Effector memory CD4-positive, alpha-beta T cell (primary cell): ENCODE results near the gene ATXN1.
A peak's percentile ranks its signal among the peaks of the same experiment; 100 is the strongest.

Source experiments
- DNase-seq, 3 donors: peaks; one replicate each; pipeline ENCODE4 v3.0.0-alpha.2; 2020
- H3K27ac ChIP-seq: 2 replicates; pipeline ENCODE4 v1.7.0; 2013; ENCODE audit warnings: mild to moderate bottlenecking, low read length, moderate library complexity; ENCODE audit not compliant: insufficient read depth, poor library complexity, severe bottlenecking
- H3K27me3 ChIP-seq: replicated peaks from 2 replicates; pipeline ENCODE4 v1.7.0; 2013; ENCODE audit warnings: mild to moderate bottlenecking, low read length; ENCODE audit not compliant: insufficient read depth, control insufficient read depth, poor library complexity, severe bottlenecking
- H3K36me3 ChIP-seq: 2 replicates; pipeline ENCODE4 v1.7.0; 2013; ENCODE audit warnings: mild to moderate bottlenecking, low read length, moderate library complexity; ENCODE audit not compliant: control insufficient read depth, insufficient read depth
- H3K4me1 ChIP-seq: 2 replicates; pipeline ENCODE4 v1.7.0; 2013; ENCODE audit warnings: low read length, mild to moderate bottlenecking; ENCODE audit not compliant: control insufficient read depth, insufficient read depth, poor library complexity, severe bottlenecking
- H3K4me3 ChIP-seq: 2 replicates; pipeline ENCODE4 v1.7.0; 2013; ENCODE audit warnings: low read length, low read depth, mild to moderate bottlenecking; ENCODE audit not compliant: insufficient read depth, poor library complexity, severe bottlenecking
- H3K9me3 ChIP-seq: 2 replicates; pipeline ENCODE4 v1.7.0; 2013; ENCODE audit warnings: mild to moderate bottlenecking, low read length, moderate library complexity; ENCODE audit not compliant: control insufficient read depth

The ATXN1 gene

GRCh38 chr6:16334671-16335070 lies 426.6 kb downstream of the ATXN1 start:
- H3K9me3 ChIP-seq: no peaks in the 10 kb centered on the region
- H3K27me3 ChIP-seq: no peaks in the 10 kb centered on the region
- no peaks in the 10 kb centered on the region for H3K36me3 ChIP-seq
- no peak overlapping the region for H3K4me3 ChIP-seq
- H3K27ac ChIP-seq: no peak overlapping the region
- DNase-seq: no peak
- peaks cover 10% of the 10 kb centered on the region for H3K4me1 ChIP-seq

GRCh38 chr6:16333580-16333979 lies 427.7 kb downstream of the ATXN1 start:
- Histone ChIP-seq H3K36me3 (no peaks in the 10 kb centered on the region), H3K4me1 (peaks cover 10% of the 10 kb centered on the region), H3K27ac (no peak overlapping the region), H3K4me3 (no peak overlapping the region), H3K9me3 (no peaks in the 10 kb centered on the region), H3K27me3 (no peaks in the 10 kb centered on the region)
- DNase-seq: no peak

- peak; percentile 61 to 71 (median 67) for DNase-seq
- peaks cover 8% of the 10 kb centered on the region for H3K36me3 ChIP-seq
- no peaks in the 10 kb centered on the region for H3K9me3 ChIP-seq
- no peak overlapping the region for H3K4me3 ChIP-seq
- no peaks in the 10 kb centered on the region for H3K27me3 ChIP-seq
- H3K4me1 ChIP-seq: peaks cover 10% of the 10 kb centered on the region
- H3K27ac ChIP-seq: peak overlapping the region; percentile 55
These were observed 429.1 kb downstream of the ATXN1 start for GRCh38 chr6:16332175-16332542.

- Histone ChIP-seq H3K36me3 (peaks cover 13% of the 10 kb centered on the region), H3K9me3 (no peaks in the 10 kb centered on the region), H3K27me3 (no peaks in the 10 kb centered on the region), H3K4me1 (peaks cover 10% of the 10 kb centered on the region), H3K4me3 (no peak overlapping the region), H3K27ac (peak overlapping the region; percentile 55)
- peak; percentile 25 to 48 (median 36) for DNase-seq
These were observed 429.7 kb downstream of the ATXN1 start for GRCh38 chr6:16331384-16332174.

- H3K36me3 ChIP-seq: peaks cover 21% of the 10 kb centered on the region
- H3K4me3 ChIP-seq: no peak overlapping the region
- no peaks in the 10 kb centered on the region for H3K27me3 ChIP-seq
- no peak overlapping the region for H3K27ac ChIP-seq
- H3K9me3 ChIP-seq: no peaks in the 10 kb centered on the region
- H3K4me1 ChIP-seq: peaks cover 16% of the 10 kb centered on the region
- no peak for DNase-seq
These were observed 432.0 kb downstream of the ATXN1 start for GRCh38 chr6:16329233-16329632.

GRCh38 chr6:16327777-16328325 lies 433.4 kb downstream of the ATXN1 start:
- H3K36me3 ChIP-seq: peaks cover 21% of the 10 kb centered on the region
- H3K27me3 ChIP-seq: no peaks in the 10 kb centered on the region
- H3K4me1 ChIP-seq: peaks cover 28% of the 10 kb centered on the region
- H3K9me3 ChIP-seq: no peaks in the 10 kb centered on the region
- H3K27ac ChIP-seq: no peak overlapping the region
- no peak overlapping the region for H3K4me3 ChIP-seq
- DNase-seq: no peak

- Histone ChIP-seq H3K9me3 (no peaks in the 10 kb centered on the region), H3K27ac (no peak overlapping the region), H3K4me3 (no peak overlapping the region), H3K36me3 (peaks cover 21% of the 10 kb centered on the region), H3K27me3 (no peaks in the 10 kb centered on the region), H3K4me1 (peaks cover 35% of the 10 kb centered on the region)
- DNase-seq: no peak
These were observed 434.1 kb downstream of the ATXN1 start for GRCh38 chr6:16326971-16327776.

GRCh38 chr6:16326531-16326930 lies 434.7 kb downstream of the ATXN1 start:
- no peak for DNase-seq
- H3K4me3 ChIP-seq: no peak overlapping the region
- H3K4me1 ChIP-seq: peaks cover 36% of the 10 kb centered on the region
- H3K27me3 ChIP-seq: no peaks in the 10 kb centered on the region
- no peak overlapping the region for H3K27ac ChIP-seq
- H3K36me3 ChIP-seq: peaks cover 24% of the 10 kb centered on the region
- H3K9me3 ChIP-seq: no peaks in the 10 kb centered on the region

- H3K9me3 ChIP-seq: no peaks in the 10 kb centered on the region
- DNase-seq: no peak
- H3K27ac ChIP-seq: peak overlapping the region; percentile 89
- peaks cover 25% of the 10 kb centered on the region for H3K36me3 ChIP-seq
- H3K27me3 ChIP-seq: no peaks in the 10 kb centered on the region
- no peak overlapping the region for H3K4me3 ChIP-seq
- H3K4me1 ChIP-seq: peaks cover 46% of the 10 kb centered on the region
These were observed 436.5 kb downstream of the ATXN1 start for GRCh38 chr6:16324606-16325225.
